Choroid plexus epithelial cell (primary cell): ENCODE data around the gene CER1.
A peak's percentile ranks its signal among the peaks of the same experiment; 100 is the strongest.

Source experiments
- DNase-seq: peaks from one replicate; pipeline ENCODE4 v3.0.0-alpha.2; 2010; ENCODE audit warnings: low read depth
- H3K4me3 ChIP-seq: 2 replicates; pipeline ENCODE4 v1.5.1; 2011; ENCODE audit warnings: low read depth, mild to moderate bottlenecking, control low read depth, low read length, moderate library complexity
- TF ChIP-seq, protein P1 (sequence below): conservative IDR thresholded peaks from 2 replicates; pipeline ENCODE4 v1.5.1; 2011; ENCODE audit warnings: low read depth, mild to moderate bottlenecking, control low read depth, inconsistent platforms, low read length, moderate library complexity

Gene CER1

DNA sequence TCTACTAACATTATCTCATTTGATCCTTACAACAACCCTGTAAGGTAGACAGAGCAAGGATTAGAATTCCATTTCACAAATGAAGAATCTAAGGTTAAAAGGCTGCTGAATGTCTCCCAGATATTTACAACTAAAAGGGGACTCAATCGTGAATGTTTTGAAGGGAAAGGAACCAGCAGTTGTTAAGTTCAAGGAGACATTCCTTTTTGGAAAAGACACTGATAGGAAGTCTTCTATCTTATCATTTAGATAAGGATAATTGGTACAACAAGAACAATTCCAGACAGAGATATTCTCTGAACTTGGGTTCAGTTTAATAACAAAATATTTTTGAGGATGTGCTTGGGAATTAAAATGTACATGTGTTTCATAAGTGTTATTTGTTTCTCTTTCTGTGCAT is 37.5 kb upstream of the CER1 start:
- H3K4me3 ChIP-seq, result no peak overlapping the region
- no peak for DNase-seq
- TF ChIP-seq, protein P1, sequence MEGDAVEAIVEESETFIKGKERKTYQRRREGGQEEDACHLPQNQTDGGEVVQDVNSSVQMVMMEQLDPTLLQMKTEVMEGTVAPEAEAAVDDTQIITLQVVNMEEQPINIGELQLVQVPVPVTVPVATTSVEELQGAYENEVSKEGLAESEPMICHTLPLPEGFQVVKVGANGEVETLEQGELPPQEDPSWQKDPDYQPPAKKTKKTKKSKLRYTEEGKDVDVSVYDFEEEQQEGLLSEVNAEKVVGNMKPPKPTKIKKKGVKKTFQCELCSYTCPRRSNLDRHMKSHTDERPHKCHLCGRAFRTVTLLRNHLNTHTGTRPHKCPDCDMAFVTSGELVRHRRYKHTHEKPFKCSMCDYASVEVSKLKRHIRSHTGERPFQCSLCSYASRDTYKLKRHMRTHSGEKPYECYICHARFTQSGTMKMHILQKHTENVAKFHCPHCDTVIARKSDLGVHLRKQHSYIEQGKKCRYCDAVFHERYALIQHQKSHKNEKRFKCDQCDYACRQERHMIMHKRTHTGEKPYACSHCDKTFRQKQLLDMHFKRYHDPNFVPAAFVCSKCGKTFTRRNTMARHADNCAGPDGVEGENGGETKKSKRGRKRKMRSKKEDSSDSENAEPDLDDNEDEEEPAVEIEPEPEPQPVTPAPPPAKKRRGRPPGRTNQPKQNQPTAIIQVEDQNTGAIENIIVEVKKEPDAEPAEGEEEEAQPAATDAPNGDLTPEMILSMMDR, result no peak

DNA sequence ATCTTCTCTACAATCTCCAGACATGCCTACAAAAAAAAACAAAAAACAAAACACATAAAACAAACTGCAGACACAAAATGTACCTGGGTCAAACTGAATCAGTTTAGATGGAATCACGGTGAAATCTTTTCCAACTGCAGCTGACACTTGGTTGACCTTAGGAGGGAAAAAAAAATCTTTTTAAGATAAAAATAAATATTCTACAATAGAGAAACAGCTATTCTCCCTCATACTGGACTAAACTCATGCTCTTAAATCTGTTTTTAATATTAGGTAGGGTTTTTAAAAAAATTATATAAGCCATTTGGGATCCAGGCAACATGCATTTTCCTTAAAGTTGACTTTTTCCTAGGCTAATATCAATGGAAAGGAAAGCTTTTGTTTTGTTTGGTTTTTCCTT is 33.8 kb upstream of the CER1 start:
- H3K4me3 ChIP-seq, result no peak overlapping the region
- DNase-seq, result no peak
- TF ChIP-seq, protein P1, result no peak

DNA sequence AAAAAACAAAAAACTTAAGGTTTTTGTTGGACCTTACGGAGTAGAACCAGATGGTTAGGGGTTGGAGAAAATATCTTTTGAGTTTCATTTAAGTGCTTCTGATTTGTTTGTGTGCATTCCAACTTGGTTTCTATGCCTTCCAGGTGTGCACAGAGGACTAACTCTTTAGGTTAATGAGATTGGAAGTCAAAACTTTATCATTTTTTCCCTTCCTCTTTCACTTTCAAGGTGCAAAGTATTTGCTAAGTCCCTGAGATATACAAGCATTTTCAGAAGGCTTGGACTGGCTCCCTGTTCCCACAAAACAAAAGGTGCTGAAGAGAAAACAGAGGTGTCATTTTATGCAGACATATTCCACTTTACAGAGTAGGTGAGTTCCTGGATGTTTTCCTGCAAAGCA is 30.3 kb upstream of the CER1 start:
- no peak for DNase-seq
- TF ChIP-seq, protein P1, result no peak

DNA sequence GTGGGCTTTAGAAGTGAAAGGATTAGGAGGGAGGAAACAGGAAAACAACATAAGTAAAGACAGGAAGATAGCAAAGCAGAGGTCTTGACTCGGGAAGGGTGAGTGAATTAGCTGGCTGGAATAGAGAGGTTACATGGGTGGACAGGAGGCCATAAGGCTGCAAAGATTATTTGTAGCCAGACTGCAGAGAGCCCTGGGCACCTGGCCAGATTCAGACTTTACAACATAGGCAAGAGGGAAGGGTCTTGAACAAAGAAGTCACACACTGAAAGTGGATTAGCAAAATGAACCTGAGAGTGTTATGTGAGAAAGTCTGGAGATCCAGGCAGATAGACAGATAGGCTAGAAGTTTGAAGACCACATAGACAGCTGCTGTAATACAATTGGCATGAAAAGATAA is 29.7 kb upstream of the CER1 start:
- no peak overlapping the region for H3K4me3 ChIP-seq
- DNase-seq, result peak; percentile 5
- TF ChIP-seq, protein P1, result no peak

More for the DNA sequence above, 30.3 kb upstream of the CER1 start:
- H3K4me3 ChIP-seq, result no peak overlapping the region

DNA sequence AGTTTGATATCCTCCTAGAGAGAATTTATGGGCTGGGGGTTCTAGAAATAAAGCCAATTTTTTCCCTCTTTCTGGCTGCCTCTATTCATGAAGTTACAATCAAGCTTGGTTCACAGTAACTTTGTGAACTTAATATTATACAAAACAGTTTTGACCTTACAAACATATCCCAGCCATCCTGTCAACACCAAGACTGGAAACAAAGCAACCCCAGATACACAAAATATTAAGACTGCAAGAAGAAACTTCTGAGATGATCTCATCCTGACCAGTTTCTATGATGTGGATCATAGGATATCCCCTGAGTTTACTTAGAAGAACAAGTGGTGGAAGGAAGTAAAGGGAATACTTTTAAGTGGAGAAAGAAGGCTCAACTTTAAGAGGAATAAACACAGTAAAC is 28.3 kb upstream of the CER1 start:
- H3K4me3 ChIP-seq, result no peak overlapping the region
- no peak for DNase-seq
- TF ChIP-seq, protein P1, result no peak

DNA sequence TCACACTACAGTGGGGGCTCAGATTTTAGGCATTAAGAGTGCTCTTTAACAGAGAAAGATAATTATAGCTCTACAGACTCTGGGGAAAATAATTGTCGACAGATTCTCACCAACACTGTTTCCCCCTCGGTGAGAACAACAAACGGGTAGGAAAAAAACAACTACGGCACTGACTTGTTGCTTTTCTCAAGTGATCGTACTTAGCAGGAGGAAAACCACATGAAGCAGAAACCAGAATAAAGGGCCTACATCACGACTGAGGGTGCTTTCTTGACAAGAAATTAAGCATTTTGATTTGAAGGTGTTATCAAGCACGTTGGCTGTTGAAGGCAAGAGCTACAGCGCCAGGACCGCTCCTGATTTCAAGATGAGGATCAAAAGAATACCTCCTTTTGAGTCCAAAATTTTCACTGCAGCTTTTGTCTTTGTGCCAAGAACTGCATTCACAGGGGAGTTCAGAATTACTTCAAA is 27.2 kb upstream of the CER1 start:
- no peak overlapping the region for H3K4me3 ChIP-seq
- TF ChIP-seq, protein P1, result no peak
- DNase-seq, result no peak

DNA sequence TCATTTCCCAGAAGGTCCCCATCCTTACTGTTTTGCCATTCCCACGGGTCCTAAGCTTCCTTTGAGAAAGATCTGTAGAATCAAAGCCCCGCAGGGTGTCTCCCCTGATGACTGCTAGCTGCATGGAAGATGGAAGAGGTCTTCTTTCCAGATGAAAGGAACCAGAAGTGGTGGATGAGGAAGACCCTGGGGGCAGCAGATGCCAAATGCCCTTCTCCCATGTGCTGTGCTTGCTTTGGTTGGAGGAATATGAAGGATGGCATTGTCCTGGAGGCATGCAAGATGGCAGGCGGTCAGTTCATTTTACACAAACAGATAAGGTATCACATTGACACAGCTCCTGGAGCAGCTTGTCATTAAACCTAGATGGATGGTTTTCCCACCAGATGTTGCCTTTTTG is 25.8 kb upstream of the CER1 start:
- DNase-seq, result no peak
- H3K4me3 ChIP-seq, result no peak overlapping the region
- TF ChIP-seq, protein P1, result no peak
